CD1c-positive myeloid dendritic cell (primary cell): ENCODE data around the gene NLRP6.

Experiments
- DNase-seq: peaks from one replicate; pipeline ENCODE4 v3.0.0-alpha.2; 2016; ENCODE audit errors: extremely low spot score

The NLRP6 gene

GRCh38 chr11:256952-257737, 21.1 kb upstream of the NLRP6 start:
- no peak for DNase-seq

- no peak for DNase-seq
Observed at GRCh38 chr11:257766-258493, 20.3 kb upstream of the NLRP6 start.

- DNase-seq = no peak
Observed at GRCh38 chr11:259413-259812, 18.8 kb upstream of the NLRP6 start.

GRCh38 chr11:261624-262023, 16.6 kb upstream of the NLRP6 start:
- DNase-seq = no peak

- peak; percentile 43 for DNase-seq
Observed at GRCh38 chr11:266676-267439, 11.3 kb upstream of the NLRP6 start.

- DNase-seq = peak; percentile 62
Observed at GRCh38 chr11:267491-267994, 10.7 kb upstream of the NLRP6 start.

GRCh38 chr11:268716-269145, 9.5 kb upstream of the NLRP6 start:
- peak; percentile 91 for DNase-seq

GRCh38 chr11:269146-269890, 8.9 kb upstream of the NLRP6 start:
- peak; percentile 97 for DNase-seq

- DNase-seq = no peak
Observed at GRCh38 chr11:270451-271318, 7.5 kb upstream of the NLRP6 start.

GRCh38 chr11:271319-271715, 6.9 kb upstream of the NLRP6 start:
- no peak for DNase-seq

GRCh38 chr11:272195-272930, 5.8 kb upstream of the NLRP6 start:
- DNase-seq = no peak

GRCh38 chr11:272931-273198, 5.3 kb upstream of the NLRP6 start:
- DNase-seq = no peak

- DNase-seq = no peak
Observed at GRCh38 chr11:276219-276618, 2.0 kb upstream of the NLRP6 start.

- peak; percentile 59 for DNase-seq
Observed at GRCh38 chr11:279040-279965, 1.1 kb downstream of the NLRP6 start.

GRCh38 chr11:279966-280705, 1.9 kb downstream of the NLRP6 start:
- peak; percentile 72 for DNase-seq

GRCh38 chr11:280706-281485, 2.7 kb downstream of the NLRP6 start:
- DNase-seq = peak; percentile 41

GRCh38 chr11:281486-282161, 3.4 kb downstream of the NLRP6 start:
- no peak for DNase-seq
